GM12878 (cell line): ENCODE data around the gene ADGRE3. TPM values are rescaled to one million over a fixed set of nuclear protein-coding genes. Genes with fewer than 3 reads are reported as not detected.

Source experiments
- ATF2 ChIP-seq: IDR thresholded peaks from 2 replicates; pipeline ENCODE4 v1.6.1; 2012; ENCODE audit warnings: low read length, inconsistent platforms
- BHLHE40 ChIP-seq, 2 experiments: fragments of 450-650 bp in 1 of 2; IDR thresholded peaks; 2 replicates each; pipeline ENCODE4 v1.6.1; 2011 to 2017; ENCODE audit warnings: low read depth in 2 of 2, borderline replicate concordance in 1 of 2, improper control_type of control experiment in 1 of 2, low read length in 1 of 2, mild to moderate bottlenecking in 1 of 2
- CHD1 ChIP-seq: IDR thresholded peaks from 2 replicates; pipeline ENCODE4 v1.6.1; 2012; ENCODE audit warnings: low read depth, low read length, improper control_type of control experiment
- E2F4 ChIP-seq: IDR thresholded peaks from 2 replicates; pipeline ENCODE4 v1.6.1; 2012; ENCODE audit warnings: low read depth, low read length, improper control_type of control experiment
- EZH2 ChIP-seq: IDR thresholded peaks from 2 replicates; pipeline ENCODE4 v1.6.1; 2012; ENCODE audit warnings: low read depth, mild to moderate bottlenecking, control low read depth, inconsistent platforms, low read length, borderline replicate concordance; ENCODE audit not compliant: control insufficient read depth
- FOXK2 ChIP-seq: fragments of 450-650 bp; IDR thresholded peaks from 2 replicates; pipeline ENCODE4 v1.6.1; 2017; ENCODE audit warnings: mild to moderate bottlenecking, moderate library complexity
- IRF4 ChIP-seq: IDR thresholded peaks from 2 replicates; pipeline ENCODE4 v1.6.1; 2011; ENCODE audit warnings: low read depth, low read length
- KDM1A ChIP-seq: fragments of 200-600 bp; sonication (generic); IDR thresholded peaks from 2 replicates; pipeline ENCODE4 v1.6.1; 2016; ENCODE audit warnings: borderline replicate concordance
- MEF2A ChIP-seq: IDR thresholded peaks from 2 replicates; pipeline ENCODE4 v1.6.1; 2011; ENCODE audit warnings: low read depth, mild to moderate bottlenecking, low read length, moderate library complexity; ENCODE audit not compliant: insufficient read depth
- MYC ChIP-seq: IDR thresholded peaks from 2 replicates; pipeline ENCODE4 v1.6.1; 2011; ENCODE audit warnings: mild to moderate bottlenecking, low read length, moderate library complexity, inconsistent platforms; ENCODE audit not compliant: insufficient read depth, insufficient replicate concordance, insufficient read length, severe bottlenecking
- NFIC ChIP-seq: IDR thresholded peaks from 2 replicates; pipeline ENCODE4 v1.6.1; 2012; ENCODE audit warnings: low read depth, mild to moderate bottlenecking, inconsistent platforms, low read length, moderate library complexity
- POU2F2 ChIP-seq: IDR thresholded peaks from 3 replicates; pipeline ENCODE4 v1.6.1; 2011; ENCODE audit warnings: low read depth, mild to moderate bottlenecking, low read length, borderline replicate concordance
- RAD51 ChIP-seq: fragments of 450-650 bp; IDR thresholded peaks from 2 replicates; pipeline ENCODE4 v1.6.1; 2016; ENCODE audit warnings: moderate library complexity, mild to moderate bottlenecking, inconsistent platforms
- SIX5 ChIP-seq: IDR thresholded peaks from 2 replicates; pipeline ENCODE4 v1.6.1; 2011; ENCODE audit warnings: mild to moderate bottlenecking, low read depth, low read length, moderate library complexity; ENCODE audit not compliant: severe bottlenecking
- SMC3 ChIP-seq: IDR thresholded peaks from 2 replicates; pipeline ENCODE4 v1.6.1; 2011; ENCODE audit warnings: low read length, improper control_type of control experiment, borderline replicate concordance
- TARDBP ChIP-seq: IDR thresholded peaks from 2 replicates; pipeline ENCODE4 v1.6.1; 2016; ENCODE audit warnings: borderline replicate concordance
- polyA plus RNA-seq, 11 experiments: library from polyadenylated mRNA; depleted of rRNA in 4 of 11; unstranded in 6 of 11; stranded (reverse) in 5 of 11; fragments of >200 nt; fragmentation: Nextera tagmentation in 4 of 11; fragmentation: Illumina TruSeq in 1 of 11; extraction: Ambion mirVana in 4 of 11; extraction: Trizol in 1 of 11; gene quantifications; 1 replicate in 1 of 11; 2 replicates in 10 of 11; pipeline versions ENCODE4 v1.2.1 to v1.2.3, GENCODE V29; 2011 to 2016; ENCODE audit warnings: inconsistent platforms in 2 of 11, missing spikeins in 2 of 11, low read depth in 1 of 11
- total RNA-seq, 4 experiments: library from RNA; depleted of rRNA in 3 of 4; stranded (reverse); fragments of >200 nt in 3 of 4; fragmentation: Illumina TruSeq in 1 of 4; extraction: Trizol in 1 of 4; gene quantifications; 2 replicates each; pipeline versions ENCODE4 v1.2.1 to v1.2.3, GENCODE V29; 2013 to 2021
- TF ChIP-seq, protein P1 (sequence below): fragments of 450-650 bp; formaldehyde crosslinking; IDR thresholded peaks from 2 replicates; pipeline ENCODE4 v1.4.0; 2022; ENCODE audit warnings: mild to moderate bottlenecking, moderate library complexity
- TF ChIP-seq, protein P2 (sequence below): fragments of 450-650 bp; IDR thresholded peaks from 2 replicates; pipeline ENCODE4 v1.6.1; 2017; ENCODE audit warnings: mild to moderate bottlenecking, moderate library complexity
- TF ChIP-seq, protein P3 (sequence below): IDR thresholded peaks from 2 replicates; pipeline ENCODE4 v1.6.1; 2012; ENCODE audit warnings: low read depth, low read length, improper control_type of control experiment

Gene ADGRE3
- total and polyA plus RNA-seq, 10 of the 15 experiments (the other 5 are each of a cell fraction or from before 2014, with no cell fraction given): 0.04 to 0.10 (median 0.05) TPM; not detected in 6

DNA sequence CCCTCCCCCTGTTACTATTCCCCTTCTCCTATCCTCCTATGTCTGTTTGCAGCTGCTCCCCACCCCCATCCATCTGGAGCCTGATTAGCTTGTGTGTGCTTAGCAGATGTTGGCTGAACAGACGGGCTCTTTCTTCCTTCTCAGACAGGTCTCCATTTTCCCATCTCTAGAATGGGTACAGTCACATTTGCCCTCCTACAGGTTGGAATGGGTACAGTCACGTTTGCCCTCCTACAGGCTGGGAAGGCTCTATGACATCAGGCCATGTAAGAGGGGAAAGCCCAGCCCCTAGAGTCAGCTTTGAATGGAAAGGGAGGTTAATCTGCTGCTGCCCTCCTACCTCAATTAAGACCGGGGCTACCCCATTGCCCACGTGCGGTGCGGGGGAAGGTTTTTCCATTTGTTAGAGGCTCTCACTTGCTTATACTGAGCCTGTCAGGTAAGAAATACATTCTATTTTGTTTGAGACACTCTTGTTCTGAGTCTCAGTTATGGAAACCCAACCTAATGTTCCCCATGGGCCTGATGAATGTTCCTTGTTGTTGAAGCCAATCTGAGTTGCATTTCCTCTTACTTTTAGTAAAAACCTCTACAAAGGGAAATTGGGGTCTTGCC lies 93.9 kb downstream of the ADGRE3 start (continued):
- TF ChIP-seq, protein P1, sequence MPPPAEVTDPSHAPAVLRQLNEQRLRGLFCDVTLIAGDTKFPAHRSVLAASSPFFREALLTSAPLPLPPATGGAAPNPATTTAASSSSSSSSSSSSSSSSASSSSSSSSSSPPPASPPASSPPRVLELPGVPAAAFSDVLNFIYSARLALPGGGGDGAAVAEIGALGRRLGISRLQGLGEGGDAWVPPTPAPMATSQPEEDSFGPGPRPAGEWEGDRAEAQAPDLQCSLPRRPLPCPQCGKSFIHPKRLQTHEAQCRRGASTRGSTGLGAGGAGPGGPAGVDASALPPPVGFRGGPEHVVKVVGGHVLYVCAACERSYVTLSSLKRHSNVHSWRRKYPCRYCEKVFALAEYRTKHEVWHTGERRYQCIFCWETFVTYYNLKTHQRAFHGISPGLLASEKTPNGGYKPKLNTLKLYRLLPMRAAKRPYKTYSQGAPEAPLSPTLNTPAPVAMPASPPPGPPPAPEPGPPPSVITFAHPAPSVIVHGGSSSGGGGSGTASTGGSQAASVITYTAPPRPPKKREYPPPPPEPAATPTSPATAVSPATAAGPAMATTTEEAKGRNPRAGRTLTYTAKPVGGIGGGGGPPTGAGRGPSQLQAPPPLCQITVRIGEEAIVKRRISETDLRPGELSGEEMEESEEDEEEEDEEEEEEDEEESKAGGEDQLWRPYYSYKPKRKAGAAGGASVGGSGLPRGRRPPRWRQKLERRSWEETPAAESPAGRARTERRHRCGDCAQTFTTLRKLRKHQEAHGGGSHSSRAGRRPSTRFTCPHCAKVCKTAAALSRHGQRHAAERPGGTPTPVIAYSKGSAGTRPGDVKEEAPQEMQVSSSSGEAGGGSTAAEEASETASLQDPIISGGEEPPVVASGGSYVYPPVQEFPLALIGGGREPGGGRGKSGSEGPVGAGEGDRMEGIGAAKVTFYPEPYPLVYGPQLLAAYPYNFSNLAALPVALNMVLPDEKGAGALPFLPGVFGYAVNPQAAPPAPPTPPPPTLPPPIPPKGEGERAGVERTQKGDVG (CRISPR knock-in tag): no peak
- TF ChIP-seq KDM1A (0 out of 2 replicates have a peak, but pooled peaks have one; percentile 63), SIX5 (no peak), RAD51 (peak; percentile 77), IRF4 (no peak), E2F4 (no peak), CHD1 (no peak), EZH2 (no peak), TARDBP (no peak), ATF2 (peak; percentile 64; the same call in 1 of the 2 replicates), FOXK2 (no peak), MEF2A (no peak), SMC3 (no peak), BHLHE40 (IDR thresholded peaks at IDR 0.05; ENCODE audit: borderline replicate concordance in 1 of 2, low read depth in 2 of 2, low read length in 1 of 2) (peak; percentile 95 to 96), NFIC (peak; percentile 66; the same call in 1 of the 2 replicates), MYC (no peak), POU2F2 (no peak)
- TF ChIP-seq, protein P2, sequence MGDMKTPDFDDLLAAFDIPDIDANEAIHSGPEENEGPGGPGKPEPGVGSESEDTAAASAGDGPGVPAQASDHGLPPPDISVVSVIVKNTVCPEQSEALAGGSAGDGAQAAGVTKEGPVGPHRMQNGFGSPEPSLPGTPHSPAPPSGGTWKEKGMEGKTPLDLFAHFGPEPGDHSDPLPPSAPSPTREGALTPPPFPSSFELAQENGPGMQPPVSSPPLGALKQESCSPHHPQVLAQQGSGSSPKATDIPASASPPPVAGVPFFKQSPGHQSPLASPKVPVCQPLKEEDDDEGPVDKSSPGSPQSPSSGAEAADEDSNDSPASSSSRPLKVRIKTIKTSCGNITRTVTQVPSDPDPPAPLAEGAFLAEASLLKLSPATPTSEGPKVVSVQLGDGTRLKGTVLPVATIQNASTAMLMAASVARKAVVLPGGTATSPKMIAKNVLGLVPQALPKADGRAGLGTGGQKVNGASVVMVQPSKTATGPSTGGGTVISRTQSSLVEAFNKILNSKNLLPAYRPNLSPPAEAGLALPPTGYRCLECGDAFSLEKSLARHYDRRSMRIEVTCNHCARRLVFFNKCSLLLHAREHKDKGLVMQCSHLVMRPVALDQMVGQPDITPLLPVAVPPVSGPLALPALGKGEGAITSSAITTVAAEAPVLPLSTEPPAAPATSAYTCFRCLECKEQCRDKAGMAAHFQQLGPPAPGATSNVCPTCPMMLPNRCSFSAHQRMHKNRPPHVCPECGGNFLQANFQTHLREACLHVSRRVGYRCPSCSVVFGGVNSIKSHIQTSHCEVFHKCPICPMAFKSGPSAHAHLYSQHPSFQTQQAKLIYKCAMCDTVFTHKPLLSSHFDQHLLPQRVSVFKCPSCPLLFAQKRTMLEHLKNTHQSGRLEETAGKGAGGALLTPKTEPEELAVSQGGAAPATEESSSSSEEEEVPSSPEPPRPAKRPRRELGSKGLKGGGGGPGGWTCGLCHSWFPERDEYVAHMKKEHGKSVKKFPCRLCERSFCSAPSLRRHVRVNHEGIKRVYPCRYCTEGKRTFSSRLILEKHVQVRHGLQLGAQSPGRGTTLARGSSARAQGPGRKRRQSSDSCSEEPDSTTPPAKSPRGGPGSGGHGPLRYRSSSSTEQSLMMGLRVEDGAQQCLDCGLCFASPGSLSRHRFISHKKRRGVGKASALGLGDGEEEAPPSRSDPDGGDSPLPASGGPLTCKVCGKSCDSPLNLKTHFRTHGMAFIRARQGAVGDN: 0 out of 2 replicates have a peak, but pooled peaks have one; percentile 21
- TF ChIP-seq, protein P3, sequence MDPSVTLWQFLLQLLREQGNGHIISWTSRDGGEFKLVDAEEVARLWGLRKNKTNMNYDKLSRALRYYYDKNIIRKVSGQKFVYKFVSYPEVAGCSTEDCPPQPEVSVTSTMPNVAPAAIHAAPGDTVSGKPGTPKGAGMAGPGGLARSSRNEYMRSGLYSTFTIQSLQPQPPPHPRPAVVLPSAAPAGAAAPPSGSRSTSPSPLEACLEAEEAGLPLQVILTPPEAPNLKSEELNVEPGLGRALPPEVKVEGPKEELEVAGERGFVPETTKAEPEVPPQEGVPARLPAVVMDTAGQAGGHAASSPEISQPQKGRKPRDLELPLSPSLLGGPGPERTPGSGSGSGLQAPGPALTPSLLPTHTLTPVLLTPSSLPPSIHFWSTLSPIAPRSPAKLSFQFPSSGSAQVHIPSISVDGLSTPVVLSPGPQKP: no peak
